ENCODE results near the gene ATG16L1. TPM values are rescaled to one million over a fixed set of nuclear protein-coding genes. Genes with fewer than 3 reads are reported as not detected.

Gene ATG16L1
- total and polyA plus RNA-seq, 9 donors, result 12.8 to 19.0 (median 15.7) TPM

DNA sequence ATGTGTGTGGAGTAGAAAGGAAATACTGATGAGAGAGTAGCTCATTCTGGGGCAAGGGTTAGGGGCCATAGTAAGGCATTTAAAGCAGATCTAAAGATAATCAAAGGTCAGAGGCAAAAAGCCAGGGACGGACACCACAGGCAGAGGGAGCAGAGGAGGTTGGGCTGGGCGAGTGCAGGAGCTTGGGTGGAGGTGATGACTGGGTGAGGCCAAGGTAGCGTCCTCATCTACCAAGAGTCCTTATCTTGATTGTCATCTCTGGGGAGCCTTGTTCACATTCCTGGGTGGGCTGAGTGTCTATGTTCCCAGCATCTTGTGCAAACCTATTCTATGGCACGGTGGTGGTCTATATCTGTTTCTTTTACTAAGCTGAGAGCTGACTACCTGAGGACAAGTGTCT, 30.1 kb downstream of the ATG16L1 start:
- peaks cover 67% of the 10 kb centered on the region for H3K36me3 ChIP-seq (ENCODE audit: control insufficient read depth, insufficient read depth, low read length)
- H3K4me1 ChIP-seq (ENCODE audit: control insufficient read depth, insufficient read depth, low read length), result no peaks in the 10 kb centered on the region
- no peaks in the 10 kb centered on the region for H3K27me3 ChIP-seq (ENCODE audit: control insufficient read depth, insufficient read depth, low read length)
- H3K9me3 ChIP-seq (replicated peaks; ENCODE audit: control insufficient read depth, low read depth, low read length), result no peaks in the 10 kb centered on the region
- no peak for DNase-seq
- no peak overlapping the region for H3K27ac ChIP-seq (ENCODE audit: low read length)
- WGBS (ENCODE audit: insufficient coverage), result 90% methylated on average over 2 of the region's 4 CpGs
- H3K4me3 ChIP-seq (ENCODE audit: low read length), result no peak overlapping the region

DNA sequence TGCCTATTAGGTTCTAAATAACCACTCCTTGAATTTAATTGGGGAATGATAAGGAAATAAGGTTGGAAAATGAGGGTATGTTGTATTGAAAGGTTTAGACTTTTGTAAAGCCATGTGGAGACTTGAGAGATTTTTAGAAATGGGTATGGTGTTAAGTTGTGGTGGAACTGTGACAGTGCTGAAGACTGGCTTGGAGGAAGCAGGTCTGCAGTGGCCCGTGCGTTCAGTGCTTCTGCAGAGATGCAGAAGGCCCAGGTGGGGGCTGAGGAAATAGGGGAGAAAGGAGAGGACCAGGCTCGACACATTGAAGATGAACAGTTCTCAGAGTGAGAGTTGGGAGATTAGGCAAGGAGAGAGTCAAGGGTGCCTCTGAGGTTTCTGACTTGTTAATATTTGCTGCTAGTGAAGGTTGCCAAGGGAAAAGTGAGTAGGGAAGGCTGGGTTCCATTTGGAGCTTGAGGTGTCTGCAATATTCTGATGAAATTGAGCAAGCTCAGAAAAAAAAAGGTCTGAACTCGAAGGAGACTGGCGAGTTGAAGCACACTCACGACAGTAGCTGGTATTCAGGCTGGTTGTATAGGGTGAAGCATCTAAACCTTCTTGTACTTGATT, 30.6 kb downstream of the ATG16L1 start:
- H3K9me3 ChIP-seq (replicated peaks; ENCODE audit: control insufficient read depth, low read depth, low read length), result no peaks in the 10 kb centered on the region
- no peak overlapping the region for H3K27ac ChIP-seq (ENCODE audit: low read length)
- no peak for DNase-seq
- 91% methylated on average over 3 of the region's 6 CpGs for WGBS (ENCODE audit: insufficient coverage)
- H3K4me3 ChIP-seq (ENCODE audit: low read length), result no peak overlapping the region
- no peaks in the 10 kb centered on the region for H3K4me1 ChIP-seq (ENCODE audit: control insufficient read depth, insufficient read depth, low read length)
- no peaks in the 10 kb centered on the region for H3K27me3 ChIP-seq (ENCODE audit: control insufficient read depth, insufficient read depth, low read length)
- H3K36me3 ChIP-seq (ENCODE audit: control insufficient read depth, insufficient read depth, low read length), result peaks cover 68% of the 10 kb centered on the region

DNA sequence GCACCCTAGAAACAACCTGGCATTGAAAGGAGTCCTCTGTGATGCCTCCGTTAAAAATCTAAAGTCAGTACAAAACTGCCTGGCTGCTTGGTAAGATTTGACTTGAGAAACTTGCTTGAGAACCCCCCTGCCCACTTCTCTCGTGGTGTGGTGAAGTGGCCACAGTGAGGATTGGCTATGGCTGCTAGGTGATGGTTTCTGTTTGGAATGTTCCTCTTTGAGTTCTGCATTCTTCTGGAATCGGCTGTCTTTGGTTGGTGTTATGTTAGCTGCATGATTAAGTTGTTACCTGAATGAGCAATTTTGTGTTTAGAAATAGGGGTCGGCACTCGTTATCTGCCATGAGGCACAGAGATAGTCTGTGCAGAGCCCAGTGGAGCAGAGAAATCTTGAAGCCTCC, 34.4 kb downstream of the ATG16L1 start:
- H3K27me3 ChIP-seq (ENCODE audit: control insufficient read depth, insufficient read depth, low read length), result no peaks in the 10 kb centered on the region
- H3K4me3 ChIP-seq (ENCODE audit: low read length), result no peak overlapping the region
- H3K36me3 ChIP-seq (ENCODE audit: control insufficient read depth, insufficient read depth, low read length), result peaks cover 74% of the 10 kb centered on the region
- H3K27ac ChIP-seq (ENCODE audit: low read length), result no peak overlapping the region
- H3K9me3 ChIP-seq (replicated peaks; ENCODE audit: control insufficient read depth, low read depth, low read length), result no peaks in the 10 kb centered on the region
- 100% methylated on average over 2 of the region's 5 CpGs for WGBS (ENCODE audit: insufficient coverage)
- DNase-seq, result no peak
- no peaks in the 10 kb centered on the region for H3K4me1 ChIP-seq (ENCODE audit: control insufficient read depth, insufficient read depth, low read length)

DNA sequence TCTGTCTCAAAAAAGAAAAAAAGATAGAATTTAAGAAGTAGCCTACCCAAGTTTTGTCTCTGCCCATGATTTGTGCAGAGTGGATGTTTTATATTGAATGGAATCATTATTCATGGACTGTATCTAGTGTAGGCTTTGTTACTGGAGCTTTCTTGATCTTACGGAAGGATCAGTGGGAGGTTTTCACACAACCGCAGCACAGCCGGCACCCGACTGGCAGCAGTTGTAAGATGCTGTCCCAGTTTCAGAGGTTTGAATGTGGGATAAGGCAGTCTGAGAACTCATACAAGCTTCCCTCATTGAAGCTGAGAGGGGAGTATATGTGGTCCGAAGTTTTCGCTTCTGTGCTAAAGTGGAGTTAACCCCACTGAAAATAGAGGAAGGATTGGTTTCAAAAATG, 36.4 kb downstream of the ATG16L1 start:
- no peaks in the 10 kb centered on the region for H3K4me1 ChIP-seq (ENCODE audit: control insufficient read depth, insufficient read depth, low read length)
- no peak for DNase-seq
- no peak overlapping the region for H3K27ac ChIP-seq (ENCODE audit: low read length)
- H3K9me3 ChIP-seq (replicated peaks; ENCODE audit: control insufficient read depth, low read depth, low read length), result no peaks in the 10 kb centered on the region
- no peaks in the 10 kb centered on the region for H3K27me3 ChIP-seq (ENCODE audit: control insufficient read depth, insufficient read depth, low read length)
- H3K4me3 ChIP-seq (ENCODE audit: low read length), result no peak overlapping the region
- WGBS (ENCODE audit: insufficient coverage), result 92% methylated on average over 4 of the region's 6 CpGs
- peaks cover 77% of the 10 kb centered on the region for H3K36me3 ChIP-seq (ENCODE audit: control insufficient read depth, insufficient read depth, low read length)

DNA sequence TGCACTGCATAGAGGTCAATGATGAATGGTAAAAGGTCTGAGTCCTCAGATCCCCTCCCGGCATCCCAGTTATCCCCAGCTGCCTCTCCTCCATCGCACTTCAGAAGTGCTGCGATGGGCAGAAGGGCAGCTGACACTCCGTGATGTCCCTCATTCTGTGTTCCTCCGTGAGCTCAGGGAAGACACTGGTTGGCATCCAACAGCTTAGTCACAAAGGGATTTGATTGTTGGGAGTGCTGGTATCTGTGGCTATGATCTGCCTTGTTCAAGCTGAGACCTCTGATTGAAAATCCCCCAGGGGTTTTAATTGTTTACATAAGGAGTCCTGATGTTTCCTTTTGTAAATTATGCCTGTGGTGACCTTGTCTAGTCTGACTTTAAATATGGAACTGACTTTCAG, 37.2 kb downstream of the ATG16L1 start:
- DNase-seq, result no peak
- H3K36me3 ChIP-seq (ENCODE audit: control insufficient read depth, insufficient read depth, low read length), result peaks cover 78% of the 10 kb centered on the region
- H3K27ac ChIP-seq (ENCODE audit: low read length), result no peak overlapping the region
- 91% methylated on average over 4 of the region's 5 CpGs for WGBS (ENCODE audit: insufficient coverage)
- no peak overlapping the region for H3K4me3 ChIP-seq (ENCODE audit: low read length)
- H3K9me3 ChIP-seq (replicated peaks; ENCODE audit: control insufficient read depth, low read depth, low read length), result no peaks in the 10 kb centered on the region
- no peaks in the 10 kb centered on the region for H3K4me1 ChIP-seq (ENCODE audit: control insufficient read depth, insufficient read depth, low read length)
- H3K27me3 ChIP-seq (ENCODE audit: control insufficient read depth, insufficient read depth, low read length), result no peaks in the 10 kb centered on the region

DNA sequence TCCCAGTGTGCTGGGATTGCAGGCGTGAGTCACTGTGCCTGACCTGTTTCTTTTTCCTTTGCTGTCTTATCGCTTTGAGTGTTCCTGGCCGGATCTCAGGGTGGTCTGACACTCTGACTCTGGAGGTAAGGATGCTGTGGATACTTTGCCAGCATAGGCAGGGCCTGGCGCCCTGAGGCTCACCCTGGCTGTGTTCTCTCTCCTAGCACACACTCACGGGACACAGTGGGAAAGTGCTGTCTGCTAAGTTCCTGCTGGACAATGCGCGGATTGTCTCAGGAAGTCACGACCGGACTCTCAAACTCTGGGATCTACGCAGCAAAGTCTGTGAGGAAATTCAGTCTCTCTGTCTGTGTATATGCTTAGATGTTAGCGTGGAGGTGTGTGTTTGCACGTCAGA, 38.2 kb downstream of the ATG16L1 start:
- Histone ChIP-seq H3K4me3 (ENCODE audit: low read length) (no peak overlapping the region), H3K27me3 (ENCODE audit: control insufficient read depth, insufficient read depth, low read length) (no peaks in the 10 kb centered on the region), H3K27ac (ENCODE audit: low read length) (no peak overlapping the region), H3K9me3 (replicated peaks; ENCODE audit: control insufficient read depth, low read depth, low read length) (no peaks in the 10 kb centered on the region), H3K4me1 (ENCODE audit: control insufficient read depth, insufficient read depth, low read length) (no peaks in the 10 kb centered on the region), H3K36me3 (ENCODE audit: control insufficient read depth, insufficient read depth, low read length) (peaks cover 85% of the 10 kb centered on the region)
- no peak for DNase-seq
- WGBS (ENCODE audit: insufficient coverage), result 89% methylated on average over 9 of the region's 12 CpGs

DNA sequence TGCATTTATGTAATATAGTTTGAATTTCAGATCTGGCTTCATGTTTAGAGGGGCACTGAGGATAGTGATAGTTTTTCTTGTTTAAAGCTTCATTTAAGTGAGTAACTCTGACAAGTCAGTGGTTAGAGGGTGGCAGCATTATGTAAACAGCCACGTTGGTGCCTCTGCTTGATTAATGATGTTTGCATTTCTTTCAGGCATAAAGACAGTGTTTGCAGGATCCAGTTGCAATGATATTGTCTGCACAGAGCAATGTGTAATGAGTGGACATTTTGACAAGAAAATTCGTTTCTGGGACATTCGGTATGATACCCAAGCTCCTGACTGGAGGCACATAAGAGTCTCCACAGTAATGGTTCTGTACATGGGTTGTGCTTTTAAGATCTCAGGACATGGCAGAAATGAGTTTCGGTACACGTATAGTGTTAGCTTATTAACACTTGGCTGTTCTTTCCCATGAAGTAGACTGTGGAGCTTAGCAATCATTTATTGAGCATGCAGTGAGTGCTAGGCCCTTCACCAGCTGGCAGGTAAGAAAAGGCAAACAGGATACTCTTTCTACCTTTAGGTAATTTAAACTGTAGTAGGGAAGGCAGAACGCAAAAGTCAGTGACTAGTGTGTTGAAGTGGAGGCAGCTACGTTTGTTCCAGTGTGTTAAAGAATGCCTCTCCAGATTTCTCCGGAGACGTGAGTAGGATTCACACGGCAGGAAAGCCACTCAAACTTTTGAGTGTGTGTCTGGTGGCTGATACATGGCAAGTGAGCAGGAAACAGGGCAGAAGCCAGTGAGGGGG, 38.8 kb downstream of the ATG16L1 start:
- Histone ChIP-seq H3K9me3 (replicated peaks; ENCODE audit: control insufficient read depth, low read depth, low read length) (no peaks in the 10 kb centered on the region), H3K4me1 (ENCODE audit: control insufficient read depth, insufficient read depth, low read length) (no peaks in the 10 kb centered on the region), H3K36me3 (ENCODE audit: control insufficient read depth, insufficient read depth, low read length) (peaks cover 83% of the 10 kb centered on the region), H3K27ac (ENCODE audit: low read length) (no peak overlapping the region), H3K27me3 (ENCODE audit: control insufficient read depth, insufficient read depth, low read length) (no peaks in the 10 kb centered on the region), H3K4me3 (ENCODE audit: low read length) (no peak overlapping the region)
- no peak for DNase-seq
- 89% methylated on average over 7 of the region's 10 CpGs for WGBS (ENCODE audit: insufficient coverage)

DNA sequence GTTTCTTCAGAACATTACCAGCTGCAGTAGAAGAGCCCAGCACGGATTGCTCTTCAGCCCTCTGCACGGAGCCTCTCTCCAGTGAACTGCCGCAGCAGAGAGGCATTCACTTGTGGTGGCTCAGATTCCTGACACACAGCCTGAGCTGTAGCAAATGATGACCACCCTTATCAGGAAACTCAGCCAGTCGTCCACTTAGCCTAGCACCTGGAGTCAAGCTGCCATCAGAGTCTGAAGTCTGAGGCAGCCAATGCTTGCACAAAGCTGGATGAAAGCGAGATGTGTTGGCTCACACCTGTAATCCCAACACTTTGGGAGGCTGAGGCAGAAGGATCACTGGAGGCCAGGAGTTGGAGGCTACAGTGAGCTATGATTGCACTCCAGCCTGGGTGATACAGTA, 44.4 kb downstream of the ATG16L1 start:
- Histone ChIP-seq H3K4me1 (ENCODE audit: control insufficient read depth, insufficient read depth, low read length) (no peaks in the 10 kb centered on the region), H3K27me3 (ENCODE audit: control insufficient read depth, insufficient read depth, low read length) (no peaks in the 10 kb centered on the region), H3K36me3 (ENCODE audit: control insufficient read depth, insufficient read depth, low read length) (peaks cover 51% of the 10 kb centered on the region), H3K9me3 (replicated peaks; ENCODE audit: control insufficient read depth, low read depth, low read length) (no peaks in the 10 kb centered on the region), H3K27ac (ENCODE audit: low read length) (no peak overlapping the region), H3K4me3 (ENCODE audit: low read length) (no peak overlapping the region)
- DNase-seq, result no peak
- WGBS (ENCODE audit: insufficient coverage), result 85% methylated on average over 5 of the region's 5 CpGs

DNA sequence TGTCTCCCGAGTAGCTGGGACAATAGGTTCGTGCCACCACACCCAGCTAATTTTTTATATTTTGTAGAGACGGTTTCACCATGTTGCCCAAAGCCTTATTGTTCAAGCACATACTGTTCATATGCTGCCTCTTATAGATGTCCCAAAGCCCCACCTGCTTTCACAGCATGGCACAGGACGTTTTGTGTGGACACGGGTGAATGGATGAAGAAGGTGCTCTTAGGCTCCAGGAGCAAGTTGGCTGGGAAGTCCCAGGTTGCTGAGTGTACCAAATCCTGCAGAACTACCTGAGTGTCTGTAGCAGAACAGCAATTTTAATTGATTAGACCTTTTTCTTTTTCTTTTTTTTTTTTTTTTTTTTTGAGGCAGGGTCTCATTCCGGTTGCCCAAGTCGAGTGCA, 45.6 kb downstream of the ATG16L1 start:
- 75% methylated on average over 2 of the region's 7 CpGs for WGBS (ENCODE audit: insufficient coverage)
- Histone ChIP-seq H3K4me3 (ENCODE audit: low read length) (no peak overlapping the region), H3K4me1 (ENCODE audit: control insufficient read depth, insufficient read depth, low read length) (no peaks in the 10 kb centered on the region), H3K27ac (ENCODE audit: low read length) (no peak overlapping the region), H3K36me3 (ENCODE audit: control insufficient read depth, insufficient read depth, low read length) (peaks cover 39% of the 10 kb centered on the region), H3K27me3 (ENCODE audit: control insufficient read depth, insufficient read depth, low read length) (no peaks in the 10 kb centered on the region), H3K9me3 (replicated peaks; ENCODE audit: control insufficient read depth, low read depth, low read length) (no peaks in the 10 kb centered on the region)
- no peak for DNase-seq

DNA sequence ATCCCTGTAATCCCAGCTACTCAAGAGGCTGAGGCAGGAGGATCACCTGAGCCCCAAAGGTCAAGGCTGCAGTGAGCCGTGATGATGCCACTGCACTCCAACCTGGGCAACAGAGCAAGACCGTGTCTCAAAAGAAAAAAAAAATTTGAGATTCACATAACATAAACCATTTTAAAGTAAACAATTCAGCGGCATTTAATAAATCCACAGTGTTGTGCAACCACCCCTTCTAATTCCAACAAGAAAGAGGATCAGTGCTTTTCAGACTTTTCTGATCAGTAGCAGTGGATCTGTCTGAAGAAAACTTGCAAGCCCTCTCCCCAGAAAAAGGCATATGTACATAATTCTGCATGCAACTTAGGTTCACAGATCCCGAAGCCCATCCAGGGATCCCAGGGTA, 48.9 kb downstream of the ATG16L1 start:
- 85% methylated on average over 2 of the region's 4 CpGs for WGBS (ENCODE audit: insufficient coverage)
- no peak overlapping the region for H3K4me3 ChIP-seq (ENCODE audit: low read length)
- no peak for DNase-seq
- H3K9me3 ChIP-seq (replicated peaks; ENCODE audit: control insufficient read depth, low read depth, low read length), result no peaks in the 10 kb centered on the region
- H3K36me3 ChIP-seq (ENCODE audit: control insufficient read depth, insufficient read depth, low read length), result peaks cover 8% of the 10 kb centered on the region
- no peak overlapping the region for H3K27ac ChIP-seq (ENCODE audit: low read length)
- H3K4me1 ChIP-seq (ENCODE audit: control insufficient read depth, insufficient read depth, low read length), result no peaks in the 10 kb centered on the region
- peaks cover 2% of the 10 kb centered on the region for H3K27me3 ChIP-seq (ENCODE audit: control insufficient read depth, insufficient read depth, low read length)
